Suppressor macrophage (primary cell): ENCODE results near the gene CPEB1.
A peak's percentile ranks its signal among the peaks of the same experiment; 100 is the strongest.
"Not testable (repeated sequence)": the region's sequence is repeated elsewhere in the genome, so short reads cannot be mapped to it uniquely, and the experiment has no call there.

Experiments
- DNase-seq, 4 experiments: peaks; one replicate each; pipeline ENCODE4 v3.0.0-alpha.2; 2020 to 2022

Gene CPEB1

GRCh38 chr15:82545002-82545401 is 102.2 kb downstream of the CPEB1 start:
- DNase-seq, result no peak

GRCh38 chr15:82544431-82544830 is 102.7 kb downstream of the CPEB1 start:
- DNase-seq, result no peak

DNA sequence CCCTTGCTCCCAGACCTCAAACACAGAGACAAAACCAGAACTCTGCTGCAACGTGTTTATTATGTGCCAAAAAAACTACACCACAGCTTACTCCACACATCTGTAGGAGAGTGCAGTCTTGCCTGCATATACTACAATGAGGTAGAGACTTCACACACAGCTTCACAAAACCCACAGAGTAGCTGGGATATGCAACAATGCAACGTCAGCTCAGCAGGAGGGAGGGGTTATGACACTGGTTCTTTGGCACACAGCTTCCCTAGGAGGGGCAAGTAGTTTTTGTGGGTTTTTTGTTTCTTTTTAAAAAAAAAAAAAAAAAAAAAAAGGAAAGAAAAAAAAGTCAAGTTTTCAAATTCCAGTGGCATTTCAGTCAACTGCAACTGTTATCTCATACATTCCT is 104.0 kb downstream of the CPEB1 start:
- DNase-seq, result peak; percentile 52 to 74 (median 68)

DNA sequence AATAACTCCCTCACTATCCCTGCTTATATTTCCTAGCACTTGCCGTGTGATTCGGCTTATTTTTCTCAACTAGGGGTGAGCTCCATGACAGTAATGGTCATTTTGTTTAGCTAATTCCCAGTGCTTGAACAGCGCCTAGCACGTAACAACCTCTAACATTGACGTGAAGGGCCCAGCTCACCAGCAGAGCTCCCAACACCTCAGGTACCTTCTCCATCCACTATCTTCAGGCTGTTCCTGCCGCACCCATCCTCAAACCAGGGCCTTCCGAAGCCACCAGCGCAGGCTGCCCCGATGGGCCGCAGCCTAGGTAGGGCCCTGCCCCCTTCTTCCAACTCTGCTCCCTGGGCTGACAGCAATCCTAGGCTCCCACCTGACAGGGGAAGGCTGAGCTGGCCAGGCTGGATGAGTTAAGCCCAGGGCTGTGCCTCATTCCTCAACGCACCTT is 106.2 kb downstream of the CPEB1 start:
- peak in 1 of 4 experiments; percentile 10 for DNase-seq

DNA sequence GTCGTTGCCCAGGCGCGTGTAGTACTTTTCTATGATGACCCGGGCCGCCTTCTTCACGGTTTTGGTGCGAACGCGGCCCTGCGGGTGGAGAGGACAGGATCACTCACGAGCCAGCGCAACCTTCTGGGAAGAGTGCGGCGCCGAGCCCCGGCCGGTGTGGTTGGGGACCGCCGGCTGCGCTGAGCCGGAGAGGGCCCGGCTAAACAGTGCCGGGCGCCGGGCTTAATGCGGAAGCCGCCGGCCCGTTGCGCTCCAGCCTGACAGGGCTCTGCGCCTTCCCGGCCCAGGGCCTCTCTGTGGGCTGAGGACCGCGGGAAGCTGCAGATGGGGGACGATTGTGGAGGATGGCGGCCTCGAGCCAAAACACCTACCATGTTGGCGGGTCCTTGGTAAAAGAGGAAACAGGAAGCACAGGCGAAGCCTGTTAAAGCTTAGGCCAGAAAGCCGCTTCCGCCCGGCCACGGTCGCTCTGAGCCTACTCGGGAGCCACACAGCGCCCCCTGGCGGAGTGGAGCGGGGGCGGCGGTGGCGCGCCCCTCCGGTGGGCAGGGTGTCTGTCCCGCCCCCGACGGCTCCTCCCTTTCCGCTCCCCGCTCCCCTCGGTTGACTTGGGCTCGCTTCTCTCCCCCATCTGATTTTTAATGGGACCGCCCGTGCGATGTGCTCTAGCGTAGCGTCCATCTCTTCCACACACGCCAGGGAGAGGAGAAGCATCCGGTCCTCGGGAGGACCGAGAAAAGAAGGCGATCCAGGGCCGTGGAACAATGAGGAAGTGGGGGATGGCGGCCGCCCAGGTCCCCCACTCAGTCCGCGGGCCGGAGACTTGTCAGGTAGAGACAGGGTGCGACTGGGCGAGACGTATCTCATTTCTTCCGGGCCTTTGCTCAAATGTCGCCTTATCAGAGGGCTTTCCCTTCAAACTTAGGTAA is 106.8 kb downstream of the CPEB1 start, which contains the start of gene RPS17:
TSS of gene RPS17 (minus strand) at position 403 of the 929 bp plus-strand sequence. CDS start at position 374, 29 bp downstream.
- DNase-seq, result peak; percentile 98 to 99 (median 98)

- DNase-seq, result peak; percentile 33 to 46 (median 36)
These were observed 107.5 kb downstream of the CPEB1 start for GRCh38 chr15:82539691-82540054.

GRCh38 chr15:82538961-82539690 is 108.0 kb downstream of the CPEB1 start:
- DNase-seq, result no peak

DNA sequence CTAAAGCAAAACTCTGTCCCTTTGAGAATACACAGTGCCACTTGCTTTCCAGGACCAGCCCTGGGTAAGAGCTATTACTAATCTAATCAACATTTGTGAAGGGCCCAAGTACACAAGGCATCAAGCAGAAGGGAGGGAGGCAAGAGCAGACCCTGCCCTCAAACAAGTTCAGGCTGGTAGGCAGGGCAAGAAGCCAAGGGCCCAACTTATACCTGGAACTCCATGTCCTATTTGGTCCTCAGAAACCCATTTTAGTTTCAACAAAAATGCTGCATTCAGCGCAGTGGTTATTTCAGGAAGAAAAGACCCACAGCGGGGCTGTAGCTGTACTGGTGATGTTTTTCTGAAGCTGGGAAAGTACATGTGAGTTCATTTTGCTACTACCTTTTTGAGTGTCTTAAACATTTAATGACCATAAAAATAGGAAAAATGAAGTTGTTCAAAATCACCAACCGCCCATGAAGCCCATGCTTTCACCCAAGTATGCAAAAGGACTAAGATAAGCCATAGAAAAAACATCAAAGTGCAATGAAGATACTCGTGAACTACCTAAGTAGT is 109.7 kb downstream of the CPEB1 start:
- DNase-seq, result no peak

- DNase-seq, result no peak
These were observed 110.5 kb downstream of the CPEB1 start for GRCh38 chr15:82536409-82537350.

GRCh38 chr15:82535566-82536408 is 111.4 kb downstream of the CPEB1 start:
- no peak for DNase-seq

GRCh38 chr15:82535151-82535550 is 112.0 kb downstream of the CPEB1 start:
- not testable (repeated sequence) for DNase-seq

- DNase-seq, result not testable (repeated sequence)
These were observed 112.7 kb downstream of the CPEB1 start for GRCh38 chr15:82534457-82534861.

GRCh38 chr15:82533801-82534200 is 113.4 kb downstream of the CPEB1 start:
- DNase-seq, result no peak

GRCh38 chr15:82532991-82533481 is 114.1 kb downstream of the CPEB1 start:
- no peak for DNase-seq

DNA sequence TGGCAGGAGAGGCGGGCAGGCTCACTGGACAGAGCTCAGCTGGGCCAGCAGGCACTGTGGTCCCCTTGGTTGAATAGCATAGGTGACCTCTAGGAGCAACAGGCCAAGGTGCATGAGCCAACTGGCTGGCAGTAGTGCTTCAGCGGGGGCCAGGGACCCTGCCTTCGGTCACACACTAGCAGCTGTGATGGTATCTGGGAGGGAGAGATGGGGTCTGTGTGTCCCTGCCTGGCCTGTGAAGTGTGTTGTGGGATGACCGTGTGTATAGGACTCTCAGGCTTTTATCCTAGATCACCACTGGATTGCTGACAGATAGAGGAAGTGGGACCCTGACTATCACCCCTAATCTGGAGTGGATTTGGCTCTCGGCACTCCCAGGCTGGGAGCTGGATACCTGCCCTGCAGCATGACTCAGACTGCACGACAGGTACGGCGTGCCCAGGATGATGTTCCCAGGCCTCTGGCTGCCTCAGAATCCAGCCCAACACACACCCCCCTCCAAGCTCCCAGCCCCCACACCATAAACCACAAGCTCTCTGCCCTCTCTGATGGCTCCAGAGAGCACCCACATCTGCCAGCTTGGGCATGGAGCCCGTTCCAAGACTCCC is 114.7 kb downstream of the CPEB1 start:
- no peak for DNase-seq

DNA sequence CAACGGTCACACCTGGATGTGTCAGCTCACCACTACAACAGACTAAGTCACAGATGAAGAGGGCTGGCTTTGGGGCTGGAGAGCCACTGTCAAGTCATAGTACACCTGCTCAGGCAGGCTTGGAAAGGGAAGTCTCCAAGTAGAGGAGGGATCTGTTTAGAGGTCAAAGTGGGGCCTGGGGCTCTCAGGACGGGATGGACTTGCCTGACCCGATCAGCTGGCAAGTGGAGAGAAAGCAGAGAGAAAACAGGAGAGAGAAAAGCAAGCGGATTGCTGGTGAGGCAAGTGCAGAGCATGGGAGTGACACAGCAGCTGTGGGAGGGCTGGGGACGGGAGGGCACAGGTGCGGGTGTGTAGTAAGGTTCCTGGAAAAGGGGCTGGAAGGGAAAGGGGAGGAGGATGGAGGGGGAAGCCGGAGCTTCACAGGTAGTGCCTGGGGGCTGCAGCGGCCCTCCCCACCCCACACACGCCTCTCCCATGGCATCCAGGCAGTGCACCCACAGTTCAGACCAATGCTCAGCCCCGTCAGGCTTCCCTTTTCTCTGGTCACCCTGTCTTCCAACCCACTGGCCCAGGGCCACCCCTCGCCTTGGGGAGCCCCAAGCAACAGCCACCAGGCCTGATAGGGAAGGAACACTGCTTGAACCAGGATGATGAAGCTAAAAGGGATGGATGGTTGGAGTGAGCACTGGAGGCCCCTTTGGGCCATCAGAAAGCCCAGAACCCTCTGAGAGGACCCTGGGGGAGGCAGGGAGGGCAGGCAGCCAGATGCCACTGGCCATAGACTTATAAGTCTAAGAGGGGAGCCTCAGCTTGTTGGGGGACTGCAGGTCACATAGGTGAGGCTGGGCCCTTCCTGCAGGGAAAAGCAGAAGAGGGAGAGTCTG is 115.4 kb downstream of the CPEB1 start:
- no peak for DNase-seq

- peak; percentile 56 to 76 (median 62) for DNase-seq
These were observed 116.4 kb downstream of the CPEB1 start for GRCh38 chr15:82530606-82531379.

- no peak for DNase-seq
These were observed 117.2 kb downstream of the CPEB1 start for GRCh38 chr15:82530006-82530405.
